OCI-LY3 (cell line): ENCODE results near the gene SSTR1.

Experiments
- H2AFZ ChIP-seq: fragments of 200-600, 300-600 bp; shearing (Covaris generic); 2 replicates; pipeline ENCODE4 v1.6.0; 2014; ENCODE audit warnings: antibody characterized with exemption, low read depth, low read length
- H3K27ac ChIP-seq: fragments of 200-600, 300-600 bp; sonication (generic); 2 replicates; pipeline ENCODE4 v1.5.1; 2014; ENCODE audit warnings: mild to moderate bottlenecking, low read length, moderate library complexity, mixed read lengths
- H3K27me3 ChIP-seq: fragments of 200-600, 300-600 bp; sonication (generic); 2 replicates; pipeline ENCODE4 v1.6.1; 2014; ENCODE audit warnings: low read depth, low read length, mixed read lengths
- H3K36me3 ChIP-seq: fragments of 200-600, 300-600 bp; sonication (generic); replicated peaks from 2 replicates; pipeline ENCODE3; 2014; ENCODE audit warnings: low read depth, low read length, mixed read lengths
- H3K4me1 ChIP-seq: fragments of 300-600, 200-600 bp; sonication (generic); 2 replicates; pipeline ENCODE4 v1.6.1; 2014; ENCODE audit warnings: low read length, mixed read lengths
- H3K4me2 ChIP-seq: fragments of 200-600, 300-600 bp; sonication (generic); 2 replicates; pipeline ENCODE4 v1.6.1; 2014; ENCODE audit warnings: low read length, mixed read lengths
- H3K4me3 ChIP-seq: fragments of 300-600, 200-600 bp; sonication (generic); 2 replicates; pipeline ENCODE4 v1.5.1; 2014; ENCODE audit warnings: antibody characterized with exemption, mild to moderate bottlenecking, low read length, moderate library complexity
- H3K79me2 ChIP-seq: fragments of 300-600, 200-600 bp; shearing (Covaris generic); 2 replicates; pipeline ENCODE4 v1.6.1; 2014; ENCODE audit warnings: mild to moderate bottlenecking, low read length, mixed read lengths
- H3K9ac ChIP-seq: fragments of 300-600, 200-600 bp; shearing (Covaris generic); 2 replicates; pipeline ENCODE4 v1.6.0; 2014; ENCODE audit warnings: mild to moderate bottlenecking, low read length, moderate library complexity
- H3K9me3 ChIP-seq: fragments of 200-600, 300-600 bp; shearing (Covaris generic); 2 replicates; pipeline ENCODE4 v1.6.1; 2014; ENCODE audit warnings: low read length, mixed read lengths; ENCODE audit not compliant: insufficient read depth
- H4K20me1 ChIP-seq: fragments of 200-600, 300-600 bp; sonication (generic); 2 replicates; pipeline ENCODE4 v1.6.1; 2016; ENCODE audit warnings: low read length, mixed read lengths; ENCODE audit not compliant: insufficient read depth
- CTCF ChIP-seq: fragments of 200-600, 300-600 bp; sonication (generic); IDR thresholded peaks from 2 replicates; pipeline ENCODE4 v1.5.1; 2014; ENCODE audit warnings: antibody characterized with exemption, low read length, low read depth
- EZH2phosphoT487 ChIP-seq: fragments of 200-600 bp; shearing (Covaris generic); IDR thresholded peaks from 2 replicates; pipeline ENCODE4 v1.6.1; 2018; ENCODE audit warnings: antibody characterized with exemption, mixed run types, low read depth

Gene SSTR1

GRCh38 chr14:38210587-38211216 is 3.0 kb downstream of the SSTR1 start:
- Histone ChIP-seq H3K27me3 (no peaks in the 10 kb centered on the region), H3K4me1 (no peaks in the 10 kb centered on the region), H3K36me3 (no peaks in the 10 kb centered on the region), H3K27ac (no peak overlapping the region), H3K4me2 (no peak overlapping the region), H3K9ac (no peak overlapping the region), H3K79me2 (no peaks in the 10 kb centered on the region), H4K20me1 (no peaks in the 10 kb centered on the region), H3K9me3 (no peaks in the 10 kb centered on the region; the same call in 1 of the 2 replicates), H2AFZ (no peak overlapping the region), H3K4me3 (no peak overlapping the region)
- TF ChIP-seq CTCF = no peak

- Histone ChIP-seq H3K27me3 (no peaks in the 10 kb centered on the region), H3K79me2 (no peaks in the 10 kb centered on the region), H3K27ac (no peak overlapping the region), H3K9me3 (no peaks in the 10 kb centered on the region; the same call in 1 of the 2 replicates), H4K20me1 (no peaks in the 10 kb centered on the region), H2AFZ (no peak overlapping the region), H3K4me1 (no peaks in the 10 kb centered on the region), H3K9ac (no peak overlapping the region), H3K4me3 (no peak overlapping the region), H3K36me3 (no peaks in the 10 kb centered on the region), H3K4me2 (no peak overlapping the region)
- TF ChIP-seq CTCF (no peak), EZH2phosphoT487 (no peak)
Measured at GRCh38 chr14:38211255-38211735, 3.6 kb downstream of the SSTR1 start.

- no peaks in the 10 kb centered on the region for H3K4me1 ChIP-seq
- TF ChIP-seq EZH2phosphoT487 = no peak
- TF ChIP-seq CTCF = no peak
- no peaks in the 10 kb centered on the region for H3K27me3 ChIP-seq
- no peak overlapping the region for H2AFZ ChIP-seq
- H3K9ac ChIP-seq = no peak overlapping the region
- no peaks in the 10 kb centered on the region; the same call in 1 of the 2 replicates for H3K9me3 ChIP-seq
- H3K4me2 ChIP-seq = no peak overlapping the region
- no peak overlapping the region for H3K27ac ChIP-seq
- no peaks in the 10 kb centered on the region for H4K20me1 ChIP-seq
- no peak overlapping the region for H3K4me3 ChIP-seq
- no peaks in the 10 kb centered on the region for H3K79me2 ChIP-seq
- no peaks in the 10 kb centered on the region for H3K36me3 ChIP-seq
Measured at GRCh38 chr14:38212111-38212510, 4.4 kb downstream of the SSTR1 start.

- H3K27ac ChIP-seq = no peak overlapping the region
- H3K4me3 ChIP-seq = no peak overlapping the region
- H4K20me1 ChIP-seq = no peaks in the 10 kb centered on the region
- no peaks in the 10 kb centered on the region for H3K79me2 ChIP-seq
- H3K4me2 ChIP-seq = no peak overlapping the region
- TF ChIP-seq CTCF (no peak), EZH2phosphoT487 (no peak)
- H2AFZ ChIP-seq = no peak overlapping the region
- H3K9me3 ChIP-seq = no peaks in the 10 kb centered on the region
- no peaks in the 10 kb centered on the region for H3K36me3 ChIP-seq
- no peak overlapping the region for H3K9ac ChIP-seq
- H3K27me3 ChIP-seq = no peaks in the 10 kb centered on the region
- no peaks in the 10 kb centered on the region for H3K4me1 ChIP-seq
Measured at GRCh38 chr14:38213001-38213400, 5.3 kb downstream of the SSTR1 start.
